ENCODE results near the gene SPOP. TPM values are rescaled to one million over a fixed set of nuclear protein-coding genes. Genes with fewer than 3 reads are reported as not detected.

SPOP gene
- total RNA-seq, 4 donors from 2014 or later: 44.5 to 91.5 (median 65.5) TPM

DNA sequence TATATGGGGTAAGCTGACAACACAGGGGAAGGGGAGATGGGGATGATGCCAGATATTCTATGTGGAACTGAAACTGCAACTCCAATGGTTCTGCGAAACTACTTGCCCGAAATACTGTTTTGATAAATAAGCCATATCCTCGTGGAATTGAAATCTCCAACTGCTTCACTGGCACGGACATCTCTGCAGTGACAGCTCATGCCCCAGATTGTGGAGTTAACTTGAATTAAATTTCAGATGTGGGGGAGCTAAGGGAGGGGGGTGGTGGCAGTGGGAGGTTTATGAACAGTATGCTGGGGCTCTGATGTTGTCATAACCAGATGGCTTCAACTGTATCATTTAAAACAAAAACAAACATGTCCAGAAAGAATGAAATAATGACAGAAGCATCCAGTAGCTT, 80.5 kb downstream of the SPOP start:
- TF ChIP-seq, protein P1, sequence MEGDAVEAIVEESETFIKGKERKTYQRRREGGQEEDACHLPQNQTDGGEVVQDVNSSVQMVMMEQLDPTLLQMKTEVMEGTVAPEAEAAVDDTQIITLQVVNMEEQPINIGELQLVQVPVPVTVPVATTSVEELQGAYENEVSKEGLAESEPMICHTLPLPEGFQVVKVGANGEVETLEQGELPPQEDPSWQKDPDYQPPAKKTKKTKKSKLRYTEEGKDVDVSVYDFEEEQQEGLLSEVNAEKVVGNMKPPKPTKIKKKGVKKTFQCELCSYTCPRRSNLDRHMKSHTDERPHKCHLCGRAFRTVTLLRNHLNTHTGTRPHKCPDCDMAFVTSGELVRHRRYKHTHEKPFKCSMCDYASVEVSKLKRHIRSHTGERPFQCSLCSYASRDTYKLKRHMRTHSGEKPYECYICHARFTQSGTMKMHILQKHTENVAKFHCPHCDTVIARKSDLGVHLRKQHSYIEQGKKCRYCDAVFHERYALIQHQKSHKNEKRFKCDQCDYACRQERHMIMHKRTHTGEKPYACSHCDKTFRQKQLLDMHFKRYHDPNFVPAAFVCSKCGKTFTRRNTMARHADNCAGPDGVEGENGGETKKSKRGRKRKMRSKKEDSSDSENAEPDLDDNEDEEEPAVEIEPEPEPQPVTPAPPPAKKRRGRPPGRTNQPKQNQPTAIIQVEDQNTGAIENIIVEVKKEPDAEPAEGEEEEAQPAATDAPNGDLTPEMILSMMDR (IDR thresholded peaks at IDR 0.05; ENCODE audit: low read depth): no peak

DNA sequence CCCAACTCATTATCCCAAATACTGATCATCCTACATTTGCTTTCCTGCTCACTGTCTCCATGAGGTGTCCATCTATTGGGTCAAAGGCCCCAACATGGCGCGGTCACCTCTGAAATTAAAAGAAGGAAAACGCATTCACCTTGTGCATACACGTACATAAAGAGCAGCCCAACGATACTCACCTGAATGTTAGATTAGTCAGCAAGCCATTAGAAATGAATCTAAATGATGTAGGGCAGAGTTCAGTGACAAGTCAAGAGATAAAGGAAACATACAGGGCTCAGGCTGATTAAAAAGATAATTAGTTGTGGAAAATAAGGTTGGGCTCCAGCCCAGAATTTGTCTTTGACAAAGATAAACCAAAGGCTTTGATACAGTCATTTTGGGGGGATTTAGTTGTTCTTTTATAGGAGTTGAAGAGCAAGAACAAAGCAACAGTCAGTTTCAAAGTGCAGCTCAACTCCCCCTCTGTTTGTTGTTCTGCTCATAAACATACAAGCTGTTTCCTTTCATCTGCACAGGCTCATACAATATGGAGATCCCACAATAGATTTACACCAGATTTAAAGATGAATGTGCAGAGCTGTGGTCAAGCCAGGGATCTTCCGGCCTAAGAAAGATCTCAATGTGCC, 81.2 kb downstream of the SPOP start:
- TF ChIP-seq, protein P1 (IDR thresholded peaks at IDR 0.05; ENCODE audit: low read depth): no peak

DNA sequence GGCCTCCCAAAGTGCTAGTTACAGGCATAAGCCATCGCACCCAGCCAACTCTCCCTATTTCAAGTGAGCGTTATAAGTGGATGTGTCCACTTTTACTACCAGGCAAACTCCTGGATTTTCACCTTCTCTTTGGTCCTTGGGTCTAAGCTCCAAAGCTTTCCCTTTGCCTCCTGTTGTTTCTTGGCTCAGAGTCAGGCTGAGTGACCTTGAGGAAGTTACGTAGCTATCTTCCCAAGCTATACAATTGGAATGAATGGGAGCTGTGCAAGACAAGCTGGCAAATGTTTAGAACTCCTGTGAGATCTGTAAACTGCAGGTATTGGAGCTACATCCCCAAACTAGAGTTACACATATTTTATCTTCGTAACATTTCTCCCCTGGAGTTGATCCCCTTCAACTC, 81.9 kb downstream of the SPOP start:
- TF ChIP-seq, protein P1 (IDR thresholded peaks at IDR 0.05; ENCODE audit: low read depth): no peak

DNA sequence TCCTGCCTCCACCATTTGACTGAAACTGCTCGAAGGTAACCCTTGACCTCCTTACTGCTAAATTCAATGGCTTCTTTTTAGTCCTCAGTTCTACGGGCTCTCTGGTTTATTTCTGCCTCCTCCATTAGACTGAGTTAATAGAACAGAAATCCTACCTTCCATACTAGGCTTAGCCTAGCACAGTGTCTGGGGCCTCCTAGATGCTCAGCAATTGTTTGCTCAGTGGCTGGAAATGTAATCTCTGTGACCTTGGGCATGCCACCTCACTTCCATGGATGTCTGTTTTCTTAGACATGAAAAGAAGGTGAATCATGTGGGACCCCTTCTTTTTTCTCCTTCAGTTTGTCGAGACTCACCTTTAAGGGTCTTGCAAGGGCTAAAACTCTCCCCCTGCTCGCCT, 82.6 kb downstream of the SPOP start:
- TF ChIP-seq, protein P1 (IDR thresholded peaks at IDR 0.05; ENCODE audit: low read depth): no peak

DNA sequence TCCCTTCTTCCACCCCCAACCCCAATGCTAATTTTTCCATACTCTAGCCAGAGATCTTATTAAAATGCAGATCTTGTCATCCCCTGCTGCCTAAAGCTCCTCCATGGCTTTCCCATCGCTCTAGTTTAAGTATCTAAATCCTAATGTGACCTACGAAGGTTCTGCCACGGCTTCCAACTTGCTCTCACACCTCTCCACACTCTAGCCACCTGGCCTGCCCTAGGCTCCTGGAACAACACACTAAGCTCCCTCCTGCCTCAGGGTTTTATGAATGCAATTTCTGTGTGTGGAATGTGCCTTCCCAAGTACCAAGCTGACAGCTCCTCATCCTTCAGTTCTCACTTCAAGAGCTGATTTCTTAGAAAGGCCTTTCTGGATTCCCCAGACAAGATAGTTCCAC, 85.6 kb downstream of the SPOP start:
- TF ChIP-seq, protein P1 (IDR thresholded peaks at IDR 0.05; ENCODE audit: low read depth): no peak

DNA sequence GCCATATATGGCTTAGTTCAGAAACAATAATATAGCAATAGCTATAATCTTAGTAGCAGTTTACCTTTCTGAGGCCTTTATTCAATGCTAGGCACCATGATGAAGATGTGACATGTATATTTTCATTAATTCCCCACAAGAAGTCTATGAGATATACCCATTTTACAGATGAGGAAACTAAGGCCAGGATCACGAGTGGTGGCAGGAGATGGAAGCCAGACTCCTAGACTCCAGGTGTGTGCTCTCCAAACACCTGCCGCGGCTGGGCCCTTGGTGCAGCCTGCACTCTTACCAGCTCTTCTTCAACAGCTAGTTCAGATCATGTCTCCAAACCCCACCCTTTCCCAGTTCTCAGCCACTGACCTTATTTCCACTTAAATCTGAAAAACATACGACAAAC, 87.0 kb downstream of the SPOP start:
- TF ChIP-seq, protein P1 (IDR thresholded peaks at IDR 0.05; ENCODE audit: low read depth): no peak

DNA sequence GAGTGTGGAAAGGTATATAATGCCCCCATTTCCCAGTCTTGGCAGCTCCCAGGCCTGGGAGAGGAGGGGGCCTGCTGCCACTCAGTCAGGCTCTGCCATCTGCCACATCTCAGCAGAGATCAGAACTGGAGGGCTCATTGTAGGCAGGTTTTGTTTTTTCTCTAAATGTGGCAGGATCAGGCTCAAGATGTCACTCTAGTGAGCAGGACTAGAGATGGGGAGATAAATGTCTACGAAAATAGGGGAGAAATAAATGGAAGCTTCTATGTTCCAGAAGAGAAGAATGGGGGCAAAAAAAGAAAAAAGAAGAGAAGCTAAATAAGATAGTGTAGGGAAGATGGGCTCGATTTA, 88.3 kb downstream of the SPOP start:
- TF ChIP-seq, protein P1 (IDR thresholded peaks at IDR 0.05; ENCODE audit: low read depth): no peak
